Astrocyte (in vitro differentiated cells and primary cell): ENCODE measurements around the gene MED12L. TPM values are rescaled to one million over a fixed set of nuclear protein-coding genes. Genes with fewer than 3 reads are reported as not detected.

ENCODE experiments used
- DNase-seq: peaks from one replicate; pipeline ENCODE4 v3.0.0-alpha.2; 2010; ENCODE audit warnings: low read depth
- FAIRE-seq: peaks from 2 replicates; lab custom pipeline; 2011; peaks lifted over from hg19 to GRCh38; lab: Jason Lieb, UNC
- H2AFZ ChIP-seq: 2 replicates; pipeline ENCODE4 v1.6.0; 2012; ENCODE audit warnings: low read depth, low read length, inconsistent platforms
- H3K27ac ChIP-seq: 2 replicates; pipeline ENCODE4 v1.5.1; 2011; ENCODE audit warnings: low read depth, low read length, inconsistent platforms
- H3K27me3 ChIP-seq: 2 replicates; pipeline ENCODE4 v1.6.0; 2011; ENCODE audit warnings: low read length, inconsistent platforms; ENCODE audit not compliant: insufficient read depth
- H3K36me3 ChIP-seq: 2 replicates; pipeline ENCODE4 v1.5.1; 2011; ENCODE audit warnings: low read length, inconsistent platforms; ENCODE audit not compliant: insufficient read depth
- H3K4me1 ChIP-seq: 2 replicates; pipeline ENCODE4 v1.5.1; 2011; ENCODE audit warnings: low read length, inconsistent platforms; ENCODE audit not compliant: insufficient read depth
- H3K4me2 ChIP-seq: 2 replicates; pipeline ENCODE4 v1.6.0; 2012; ENCODE audit warnings: low read length, inconsistent platforms
- H3K4me3 ChIP-seq: 2 replicates; pipeline ENCODE4 v1.5.1; 2011; ENCODE audit warnings: low read depth, mild to moderate bottlenecking, low read length, inconsistent platforms; ENCODE audit not compliant: insufficient read depth
- H3K79me2 ChIP-seq: 2 replicates; pipeline ENCODE4 v1.6.0; 2012; ENCODE audit warnings: mild to moderate bottlenecking, low read length, inconsistent platforms; ENCODE audit not compliant: insufficient read depth
- H3K9ac ChIP-seq: 2 replicates; pipeline ENCODE4 v1.6.0; 2012; ENCODE audit warnings: mild to moderate bottlenecking, low read length, inconsistent platforms
- H3K9me3 ChIP-seq: 2 replicates; pipeline ENCODE4 v1.5.1; 2012; ENCODE audit warnings: low read depth, mild to moderate bottlenecking, low read length, inconsistent platforms; ENCODE audit not compliant: insufficient read depth
- H4K20me1 ChIP-seq: 2 replicates; pipeline ENCODE4 v1.6.0; 2012; ENCODE audit warnings: low read length, inconsistent platforms; ENCODE audit not compliant: insufficient read depth
- H3K27ac Mint-ChIP-seq: one replicate; pipeline ENCODE4 v1.8.0; 2021; ENCODE audit warnings: mild to moderate bottlenecking, mixed read lengths; ENCODE audit not compliant: unreplicated experiment
- H3K27me3 Mint-ChIP-seq: one replicate; pipeline ENCODE4 v1.8.0; 2021; ENCODE audit warnings: low read depth, mixed read lengths; ENCODE audit not compliant: unreplicated experiment
- H3K36me3 Mint-ChIP-seq: one replicate; pipeline ENCODE4 v1.8.0; 2021; ENCODE audit warnings: low read depth, mixed read lengths; ENCODE audit not compliant: unreplicated experiment
- H3K4me1 Mint-ChIP-seq: one replicate; pipeline ENCODE4 v1.8.0; 2021; ENCODE audit warnings: low read depth, mixed read lengths; ENCODE audit not compliant: unreplicated experiment
- H3K4me3 Mint-ChIP-seq: one replicate; pipeline ENCODE4 v1.8.0; 2021; ENCODE audit warnings: mild to moderate bottlenecking, moderate library complexity, mixed read lengths; ENCODE audit not compliant: unreplicated experiment
- H3K9me3 Mint-ChIP-seq: one replicate; pipeline ENCODE4 v1.8.0; 2021; ENCODE audit warnings: mild to moderate bottlenecking, mixed read lengths; ENCODE audit not compliant: unreplicated experiment
- CTCF ChIP-seq: IDR thresholded peaks from 2 replicates; pipeline ENCODE4 v1.5.1; 2011; ENCODE audit warnings: low read depth, mild to moderate bottlenecking, inconsistent platforms, low read length, moderate library complexity; ENCODE audit not compliant: insufficient read depth
- EZH2 ChIP-seq: IDR thresholded peaks from 2 replicates; pipeline ENCODE4 v1.6.1; 2012; ENCODE audit warnings: mild to moderate bottlenecking, low read length, inconsistent platforms; ENCODE audit not compliant: insufficient read depth
- total RNA-seq: library from RNA; stranded (reverse); gene quantifications from 2 replicates; pipeline ENCODE4 v1.2.1, GENCODE V29; 2021

Gene MED12L
- total RNA-seq, 1 donor from 2014 or later: 8.2 TPM

- H3K36me3 ChIP-seq: no peaks in the 10 kb centered on the region
- H3K9ac ChIP-seq: no peak overlapping the region
- Mint-ChIP-seq H3K36me3 (peaks cover 3% of the 10 kb centered on the region), H3K9me3 (no peaks in the 10 kb centered on the region), H3K4me3 (no peak overlapping the region), H3K27ac (peak overlapping the region; percentile 50), H3K27me3 (no peaks in the 10 kb centered on the region), H3K4me1 (peaks cover 23% of the 10 kb centered on the region)
- H3K4me1 ChIP-seq: peaks cover 3% of the 10 kb centered on the region
- DNase-seq: peak; percentile 33
- TF ChIP-seq EZH2 (no peak), CTCF (no peak)
- no peak overlapping the region for H2AFZ ChIP-seq
- H4K20me1 ChIP-seq: no peaks in the 10 kb centered on the region
- peak; percentile 43 for FAIRE-seq
- H3K27me3 ChIP-seq: no peaks in the 10 kb centered on the region
- H3K4me3 ChIP-seq: no peak overlapping the region
- no peaks in the 10 kb centered on the region for H3K79me2 ChIP-seq
- H3K4me2 ChIP-seq: no peak overlapping the region
- no peak overlapping the region for H3K27ac ChIP-seq
- H3K9me3 ChIP-seq: no peaks in the 10 kb centered on the region
Observed at GRCh38 chr3:151318313-151318712, 232.8 kb downstream of the MED12L start.

GRCh38 chr3:151318991-151319390 is 233.5 kb downstream of the MED12L start:
- Histone ChIP-seq H3K27me3 (no peaks in the 10 kb centered on the region), H2AFZ (no peak overlapping the region), H3K4me1 (peaks cover 3% of the 10 kb centered on the region), H3K36me3 (no peaks in the 10 kb centered on the region), H3K9ac (no peak overlapping the region), H3K27ac (no peak overlapping the region), H3K9me3 (no peaks in the 10 kb centered on the region), H3K79me2 (no peaks in the 10 kb centered on the region), H3K4me2 (no peak overlapping the region), H4K20me1 (no peaks in the 10 kb centered on the region), H3K4me3 (no peak overlapping the region)
- DNase-seq: no peak
- peaks cover 23% of the 10 kb centered on the region for H3K4me1 Mint-ChIP-seq
- no peak overlapping the region for H3K4me3 Mint-ChIP-seq
- TF ChIP-seq CTCF: no peak
- TF ChIP-seq EZH2: no peak
- FAIRE-seq: no peak
- H3K36me3 Mint-ChIP-seq: peaks cover 3% of the 10 kb centered on the region
- no peaks in the 10 kb centered on the region for H3K27me3 Mint-ChIP-seq
- H3K27ac Mint-ChIP-seq: no peak overlapping the region
- H3K9me3 Mint-ChIP-seq: no peaks in the 10 kb centered on the region

GRCh38 chr3:151319628-151320027 is 234.2 kb downstream of the MED12L start:
- FAIRE-seq: no peak
- H4K20me1 ChIP-seq: no peaks in the 10 kb centered on the region
- H3K27ac ChIP-seq: no peak overlapping the region
- Mint-ChIP-seq H3K9me3 (no peaks in the 10 kb centered on the region), H3K4me3 (no peak overlapping the region), H3K4me1 (peaks cover 20% of the 10 kb centered on the region), H3K27me3 (no peaks in the 10 kb centered on the region), H3K36me3 (peaks cover 3% of the 10 kb centered on the region), H3K27ac (no peak overlapping the region)
- DNase-seq: peak; percentile 36
- H3K9me3 ChIP-seq: no peaks in the 10 kb centered on the region
- TF ChIP-seq EZH2 (no peak), CTCF (no peak)
- no peaks in the 10 kb centered on the region for H3K36me3 ChIP-seq
- peaks cover 3% of the 10 kb centered on the region for H3K4me1 ChIP-seq
- no peaks in the 10 kb centered on the region for H3K27me3 ChIP-seq
- H3K9ac ChIP-seq: no peak overlapping the region
- no peaks in the 10 kb centered on the region for H3K79me2 ChIP-seq
- H3K4me3 ChIP-seq: no peak overlapping the region
- no peak overlapping the region for H3K4me2 ChIP-seq
- no peak overlapping the region for H2AFZ ChIP-seq
